Hematopoietic multipotent progenitor cell treated with erythropoietin and hydrocortisone succinate and interleukin-3 and kit ligand, for 17 days (in vitro differentiated cells): ENCODE measurements around the gene SPIC.

ENCODE experiments used
- DNase-seq: peaks from one replicate; pipeline ENCODE4 v3.0.0-alpha.2; 2015; ENCODE audit warnings: low spot score

Gene SPIC

GRCh38 chr12:101536069-101536674 lies 61.0 kb downstream of the SPIC start:
- no peak for DNase-seq
